Vagina (tissue), 2 donors: ENCODE data around the gene CBX8. TPM values are rescaled to one million over a fixed set of nuclear protein-coding genes. Genes with fewer than 3 reads are reported as not detected.

ENCODE experiments used
- DNase-seq, 2 donors: peaks; one replicate each; pipeline ENCODE4 v3.0.0-alpha.2; 2017; ENCODE audit errors: extremely low spot score in 2 of 2
- H3K27ac ChIP-seq: fragments of 200-600 bp; sonication (generic); one replicate; pipeline ENCODE4 v1.5.1; 2019
- H3K27me3 ChIP-seq: fragments of 200-600 bp; sonication (generic); one replicate; pipeline ENCODE4 v1.5.1; 2019
- H3K36me3 ChIP-seq, 2 donors: fragments of 200-600 bp; sonication (generic); one replicate each; pipeline ENCODE4 v1.5.1; 2017 to 2019
- H3K4me1 ChIP-seq: fragments of 200-600 bp; sonication (generic); one replicate; pipeline ENCODE4 v1.5.1; 2019
- H3K4me3 ChIP-seq, 2 donors: fragments of 200-600 bp; sonication (generic); 1 replicate in 1 of 2; 2 replicates in 1 of 2; pipeline ENCODE4 v1.5.1; 2016 to 2019
- H3K9me3 ChIP-seq: fragments of 200-600 bp; sonication (generic); one replicate; pipeline ENCODE4 v1.5.1; 2019
- CTCF ChIP-seq, 3 experiments: fragments of 450-650 bp in 2 of 3; fragments of 200-600 bp in 1 of 3; sonication (generic) in 1 of 3; IDR thresholded peaks; one replicate each; pipeline ENCODE4 v1.5.1; 2017 to 2019; ENCODE audit warnings: antibody characterized with exemption in 3 of 3, mild to moderate bottlenecking in 2 of 3, moderate library complexity in 2 of 3
- POLR2A ChIP-seq, 2 donors: fragments of 450-650 bp; IDR thresholded peaks; one replicate each; pipeline ENCODE4 v1.6.1; 2017; ENCODE audit warnings: antibody characterized with exemption in 2 of 2, mild to moderate bottlenecking in 2 of 2, moderate library complexity in 2 of 2
- POLR2AphosphoS5 ChIP-seq, 2 donors: sonication (generic); formaldehyde crosslinking; IDR thresholded peaks; one replicate each; pipeline ENCODE4 v1.9.0; 2017; ENCODE audit warnings: antibody characterized with exemption in 2 of 2, mild to moderate bottlenecking in 2 of 2, low read depth in 1 of 2; ENCODE audit not compliant: insufficient read depth in 1 of 2
- intact Hi-C: fragments of 100-400 bp; cut with DNase I; formaldehyde crosslinking; loops from one replicate; pipeline ENCODE4 v1.15.1; 2023
- total RNA-seq: library from RNA; depleted of rRNA; stranded (reverse); fragments of >200 nt; gene quantifications from one replicate; pipeline ENCODE4 v1.2.3, GENCODE V29; 2016

The CBX8 gene
- total RNA-seq, 1 donor from 2014 or later = 0.98 TPM

GRCh38 chr17:79826841-79827578 lies 30.1 kb upstream of the CBX8 start:
- no peak overlapping the region for H3K27ac ChIP-seq
- no peaks in the 10 kb centered on the region for H3K36me3 ChIP-seq
- H3K9me3 ChIP-seq = no peaks in the 10 kb centered on the region
- H3K27me3 ChIP-seq = no peaks in the 10 kb centered on the region
- intact Hi-C loops = no loop called here
- no peak overlapping the region for H3K4me3 ChIP-seq
- peaks cover 9% of the 10 kb centered on the region for H3K4me1 ChIP-seq
- TF ChIP-seq POLR2A (IDR thresholded peaks at IDR 0.05) = no peak
- no peak for TF ChIP-seq POLR2AphosphoS5 (IDR thresholded peaks at IDR 0.05; ENCODE audit: insufficient read depth in 1 of 2, low read depth in 1 of 2)
- no peak for TF ChIP-seq CTCF (IDR thresholded peaks at IDR 0.05)
- no peak for DNase-seq

GRCh38 chr17:79826204-79826680 lies 29.4 kb upstream of the CBX8 start:
- H3K36me3 ChIP-seq = no peaks in the 10 kb centered on the region
- H3K9me3 ChIP-seq = no peaks in the 10 kb centered on the region
- H3K4me1 ChIP-seq = peaks cover 1% of the 10 kb centered on the region
- no peaks in the 10 kb centered on the region for H3K27me3 ChIP-seq
- no peak for DNase-seq
- H3K4me3 ChIP-seq = no peak overlapping the region
- no peak overlapping the region for H3K27ac ChIP-seq
- intact Hi-C loops = no loop called here
- TF ChIP-seq CTCF (IDR thresholded peaks at IDR 0.05) (no peak), POLR2AphosphoS5 (IDR thresholded peaks at IDR 0.05; ENCODE audit: insufficient read depth in 1 of 2, low read depth in 1 of 2) (no peak), POLR2A (IDR thresholded peaks at IDR 0.05) (no peak)

GRCh38 chr17:79825580-79825921 lies 28.7 kb upstream of the CBX8 start:
- no peaks in the 10 kb centered on the region for H3K36me3 ChIP-seq
- DNase-seq = no peak
- intact Hi-C loops = no loop called here
- H3K4me1 ChIP-seq = no peaks in the 10 kb centered on the region
- TF ChIP-seq POLR2A (IDR thresholded peaks at IDR 0.05) (no peak), CTCF (IDR thresholded peaks at IDR 0.05) (no peak), POLR2AphosphoS5 (IDR thresholded peaks at IDR 0.05; ENCODE audit: insufficient read depth in 1 of 2, low read depth in 1 of 2) (no peak)
- no peaks in the 10 kb centered on the region for H3K9me3 ChIP-seq
- no peak overlapping the region for H3K27ac ChIP-seq
- H3K4me3 ChIP-seq = no peak overlapping the region
- H3K27me3 ChIP-seq = no peaks in the 10 kb centered on the region

DNA sequence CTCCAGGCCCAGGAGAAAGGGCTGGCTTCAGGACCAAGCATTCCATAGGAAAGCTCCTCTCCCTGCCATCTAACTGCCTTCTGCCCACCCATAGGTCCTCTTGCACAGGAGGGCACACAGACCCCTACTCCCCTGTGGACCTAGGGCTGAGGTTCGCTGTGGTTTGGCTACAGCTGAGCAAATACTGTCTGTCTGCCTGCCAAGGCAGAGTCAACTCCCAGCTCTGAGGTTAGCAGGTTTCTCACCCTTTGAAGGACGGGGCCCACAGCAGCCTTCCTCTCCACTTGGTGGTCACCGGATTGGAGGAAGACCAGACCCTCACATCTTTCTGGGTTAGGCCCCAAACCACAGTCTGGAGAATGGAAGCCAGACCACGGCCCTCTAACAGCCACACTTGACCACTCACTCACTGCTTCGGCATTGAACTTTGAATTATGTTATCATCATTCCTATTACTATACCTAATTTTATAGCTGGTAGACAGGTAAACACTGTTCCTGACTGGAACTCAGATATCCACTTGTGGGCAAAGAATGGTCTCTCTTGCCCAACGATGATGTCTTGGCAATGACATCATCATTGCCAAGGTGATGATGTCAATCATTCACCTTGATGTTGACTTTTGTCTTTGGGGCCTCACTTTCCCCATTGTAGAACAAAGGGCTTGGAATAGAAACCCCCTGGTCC lies 28.2 kb upstream of the CBX8 start:
- no peak for DNase-seq
- Histone ChIP-seq H3K36me3 (no peaks in the 10 kb centered on the region), H3K27ac (no peak overlapping the region), H3K9me3 (no peaks in the 10 kb centered on the region), H3K4me3 (no peak overlapping the region), H3K27me3 (no peaks in the 10 kb centered on the region), H3K4me1 (no peaks in the 10 kb centered on the region)
- no peak for TF ChIP-seq CTCF (IDR thresholded peaks at IDR 0.05)
- TF ChIP-seq POLR2A (IDR thresholded peaks at IDR 0.05) = no peak
- no peak for TF ChIP-seq POLR2AphosphoS5 (IDR thresholded peaks at IDR 0.05; ENCODE audit: insufficient read depth in 1 of 2, low read depth in 1 of 2)
- intact Hi-C loops = no loop called here

GRCh38 chr17:79824234-79824633 lies 27.4 kb upstream of the CBX8 start:
- Histone ChIP-seq H3K4me1 (no peaks in the 10 kb centered on the region), H3K27ac (no peak overlapping the region), H3K4me3 (no peak overlapping the region), H3K9me3 (no peaks in the 10 kb centered on the region), H3K36me3 (no peaks in the 10 kb centered on the region), H3K27me3 (no peaks in the 10 kb centered on the region)
- no peak for DNase-seq
- TF ChIP-seq POLR2A (IDR thresholded peaks at IDR 0.05) (no peak), POLR2AphosphoS5 (IDR thresholded peaks at IDR 0.05; ENCODE audit: insufficient read depth in 1 of 2, low read depth in 1 of 2) (no peak), CTCF (IDR thresholded peaks at IDR 0.05) (no peak)
- intact Hi-C loops = no loop called here
